CD4-positive, alpha-beta T cell treated with Interleukin-15 for 4 hours (primary cell): Measurements from ENCODE around the gene EEIG1.

ENCODE experiments used
- DNase-seq: peaks from one replicate; pipeline ENCODE4 v3.0.0-alpha.2; 2020; ENCODE audit warnings: low spot score

EEIG1 gene

DNA sequence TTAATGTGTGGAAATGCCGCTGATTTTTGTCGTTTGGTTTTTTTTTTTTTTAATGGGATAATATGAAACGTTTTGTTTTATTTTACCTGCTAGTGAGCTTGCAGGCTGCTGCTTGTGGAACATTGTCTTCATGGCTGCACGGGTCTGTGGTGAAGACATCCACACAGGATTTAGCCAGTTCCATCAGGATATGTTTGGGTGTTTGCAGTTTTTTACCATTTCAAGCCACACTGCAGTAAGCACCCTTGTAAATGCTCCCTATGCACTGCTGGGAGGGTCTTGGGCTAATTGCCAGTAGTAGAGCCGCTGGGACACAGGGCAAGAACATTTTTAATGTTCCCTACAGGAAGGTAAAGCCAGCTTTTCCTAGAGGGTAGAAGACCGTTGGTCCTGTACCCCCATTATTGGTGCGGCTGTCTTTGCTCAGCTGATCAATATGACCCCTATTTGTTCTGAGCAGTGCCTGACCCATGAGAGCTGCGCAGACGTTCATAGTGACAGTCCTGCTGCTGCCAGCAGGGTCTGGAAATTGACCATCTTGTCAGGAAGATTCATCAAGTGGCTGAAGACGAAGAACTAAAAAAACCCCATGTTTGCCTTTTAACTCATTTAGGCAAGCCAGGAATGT is 20.5 kb upstream of the EEIG1 start:
- no peak for DNase-seq

DNA sequence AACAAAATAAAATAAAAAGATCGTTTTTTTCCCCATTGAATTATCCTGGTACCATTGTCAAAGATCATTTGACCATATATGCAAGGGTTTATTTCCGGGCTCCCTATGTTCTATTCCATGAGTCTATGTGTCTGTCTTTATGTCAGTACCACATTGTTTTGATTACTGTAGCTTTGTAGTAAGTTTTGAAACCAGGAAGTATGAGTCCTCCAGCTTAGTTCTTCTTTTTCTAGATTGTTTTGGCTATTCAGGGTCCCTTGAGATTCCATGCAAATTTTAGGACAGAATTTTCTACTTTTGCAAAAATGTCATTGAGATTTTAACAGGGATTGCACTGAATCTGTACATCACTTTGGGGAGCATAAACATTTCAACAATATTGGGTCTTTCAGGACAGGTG is 18.7 kb upstream of the EEIG1 start:
- DNase-seq: no peak

- DNase-seq: no peak
These were observed 12.9 kb upstream of the EEIG1 start for GRCh38 chr9:127993721-127994120.

DNA sequence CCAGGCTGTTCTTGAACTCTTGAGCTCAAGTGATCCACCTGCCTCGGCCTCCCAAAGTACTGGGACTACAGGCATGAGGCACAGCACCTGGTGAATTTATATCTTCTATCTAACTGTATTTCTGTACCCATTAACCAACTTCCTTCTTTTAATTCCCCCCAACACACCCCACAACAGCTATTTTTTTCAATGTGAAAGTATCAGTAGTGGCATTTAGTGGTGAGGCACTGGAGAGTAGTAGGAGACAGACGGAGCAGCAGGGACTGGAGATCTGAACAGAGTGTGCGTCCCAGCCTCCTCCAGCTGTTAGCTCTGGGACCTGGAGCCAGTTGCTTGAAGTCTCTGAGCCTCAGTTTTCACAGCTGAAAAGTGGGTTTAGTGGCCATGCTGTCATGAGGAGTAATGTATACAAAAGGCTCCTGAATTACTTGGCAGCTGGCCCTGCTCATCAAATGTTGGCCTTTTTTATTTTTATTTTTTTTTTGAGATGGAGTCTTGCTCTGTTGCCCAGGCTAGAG is 11.0 kb upstream of the EEIG1 start:
- DNase-seq: no peak

- DNase-seq: peak; percentile 47
These were observed 10.4 kb upstream of the EEIG1 start for GRCh38 chr9:127991017-127991756.

GRCh38 chr9:127990554-127990953 is 9.8 kb upstream of the EEIG1 start:
- no peak for DNase-seq

DNA sequence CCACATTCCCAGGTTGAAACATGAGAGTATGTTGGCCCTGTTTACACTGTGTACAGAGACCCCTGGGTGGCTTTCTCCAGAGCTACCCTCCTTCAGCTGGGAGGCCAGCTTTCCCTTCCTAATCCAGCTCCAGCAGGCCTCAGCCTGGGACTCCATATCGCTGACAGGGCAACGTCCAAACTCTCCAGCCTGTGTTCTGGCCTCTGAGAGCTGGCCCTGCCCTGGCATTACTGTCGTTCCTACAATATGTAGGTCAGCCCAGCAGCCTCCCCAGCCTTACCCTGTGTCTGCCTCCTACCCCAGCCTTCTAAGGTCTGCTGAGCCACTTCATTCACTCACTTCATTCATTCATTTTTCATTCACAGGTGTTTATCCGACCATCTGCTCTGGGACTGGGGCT is 8.3 kb upstream of the EEIG1 start:
- DNase-seq: no peak

DNA sequence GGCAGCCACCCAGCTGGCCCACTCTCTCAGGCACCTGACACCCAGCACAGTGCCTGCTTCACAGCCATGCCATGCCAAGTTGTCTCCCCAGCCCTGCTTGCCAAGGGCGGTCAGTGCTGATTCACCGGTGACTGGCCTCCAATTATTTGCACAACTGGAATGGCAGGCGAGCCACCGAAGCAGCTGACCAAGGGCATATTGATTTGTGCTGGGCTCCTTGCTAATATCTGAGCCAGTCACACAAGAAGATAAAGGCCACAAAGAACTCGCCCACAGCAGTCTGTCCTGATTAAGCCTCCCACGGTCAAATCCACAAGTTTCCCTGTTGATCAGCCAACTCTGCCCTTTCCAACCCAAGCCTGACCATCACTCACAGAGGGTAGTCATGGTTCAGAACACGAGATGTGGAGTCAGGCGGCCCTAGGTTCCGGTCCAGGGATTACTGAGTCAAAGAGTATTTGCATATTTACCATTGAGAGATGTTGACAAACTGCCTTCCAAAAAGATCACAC is 6.4 kb upstream of the EEIG1 start:
- no peak for DNase-seq

DNA sequence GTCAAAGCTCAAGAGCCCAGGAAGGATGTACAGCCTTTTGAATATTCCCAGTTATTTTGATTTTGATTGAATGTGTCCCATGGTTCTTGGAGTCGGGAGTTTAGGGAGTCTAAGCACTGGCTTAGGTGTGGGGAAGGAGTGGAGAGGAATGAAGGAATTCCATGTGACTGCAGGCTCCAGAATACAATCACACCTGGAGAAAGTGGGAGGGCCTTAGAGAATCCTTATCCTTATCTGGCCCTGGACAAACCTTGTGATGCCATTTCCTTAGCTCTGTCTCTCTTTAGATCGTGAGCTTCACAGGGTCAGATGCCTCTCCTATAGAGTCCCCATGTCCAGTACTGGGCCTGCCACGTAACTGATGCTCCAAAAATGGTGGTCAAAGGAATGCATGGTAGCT is 4.2 kb upstream of the EEIG1 start:
- no peak for DNase-seq

GRCh38 chr9:127983847-127984289 is 3.1 kb upstream of the EEIG1 start:
- no peak for DNase-seq

- DNase-seq: no peak
These were observed 2.1 kb upstream of the EEIG1 start for GRCh38 chr9:127982912-127983311.

GRCh38 chr9:127981559-127982121 is 851 bp upstream of the EEIG1 start:
- DNase-seq: no peak

GRCh38 chr9:127980060-127980705 is 606 bp downstream of the EEIG1 start:
- DNase-seq: peak; percentile 45

- no peak for DNase-seq
These were observed 1.3 kb downstream of the EEIG1 start for GRCh38 chr9:127979333-127980059.

- DNase-seq: no peak
These were observed 1.8 kb downstream of the EEIG1 start for GRCh38 chr9:127979015-127979332.

DNA sequence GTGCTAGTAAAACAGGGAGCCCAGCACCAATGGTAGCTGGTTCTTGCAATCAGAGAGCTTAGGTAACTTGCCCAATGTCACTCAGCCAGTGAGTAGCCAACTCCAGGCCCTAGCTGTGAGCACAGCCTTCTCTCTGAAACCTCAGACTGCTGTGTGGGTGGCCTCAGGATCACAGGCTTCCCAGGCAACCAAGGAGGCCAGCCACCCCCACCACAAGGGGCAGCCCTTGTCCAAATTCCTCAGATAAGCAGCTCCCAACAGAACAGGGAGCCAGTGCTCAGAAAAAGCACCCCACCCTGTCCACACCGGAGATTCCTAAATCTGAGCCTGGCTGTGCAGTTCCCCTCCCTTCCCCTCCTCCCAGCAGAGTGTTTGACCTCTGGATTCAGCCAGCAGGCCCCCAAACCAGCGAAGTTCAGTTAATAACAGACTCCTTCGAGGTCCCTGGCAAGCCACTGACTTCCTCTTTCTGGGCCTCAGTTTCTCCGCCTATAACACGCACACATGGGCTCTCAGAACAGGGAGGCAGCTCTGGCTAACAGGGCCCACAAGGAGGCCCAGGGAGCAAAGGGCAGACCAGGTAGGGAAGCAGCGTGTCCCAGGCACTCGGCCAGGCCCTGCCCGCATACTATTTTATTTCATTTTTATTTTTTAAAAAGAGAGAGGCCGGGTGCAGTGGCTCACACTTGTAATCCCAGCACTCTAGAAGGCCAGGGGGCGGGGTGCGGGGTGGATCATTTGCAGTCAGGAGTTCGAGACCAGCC is 2.7 kb downstream of the EEIG1 start:
- DNase-seq: no peak

- DNase-seq: no peak
These were observed 3.5 kb downstream of the EEIG1 start for GRCh38 chr9:127977009-127977883.

- peak; percentile 76 for DNase-seq
These were observed 4.3 kb downstream of the EEIG1 start for GRCh38 chr9:127976498-127976897.

GRCh38 chr9:127975376-127976315 is 5.1 kb downstream of the EEIG1 start:
- no peak for DNase-seq
